Astrocyte (in vitro differentiated cells and primary cell): Measurements from ENCODE around the gene FBXO47. TPM values are rescaled to one million over a fixed set of nuclear protein-coding genes. Genes with fewer than 3 reads are reported as not detected.
"Not testable (repeated sequence)": the region's sequence is repeated elsewhere in the genome, so short reads cannot be mapped to it uniquely, and the experiment has no call there.

Experiments
- DNase-seq: peaks from one replicate; pipeline ENCODE4 v3.0.0-alpha.2; 2010; ENCODE audit warnings: low read depth
- FAIRE-seq: peaks from 2 replicates; lab custom pipeline; 2011; peaks lifted over from hg19 to GRCh38; lab: Jason Lieb, UNC
- H2AFZ ChIP-seq: 2 replicates; pipeline ENCODE4 v1.6.0; 2012; ENCODE audit warnings: low read depth, low read length, inconsistent platforms
- H3K27ac ChIP-seq: 2 replicates; pipeline ENCODE4 v1.5.1; 2011; ENCODE audit warnings: low read depth, low read length, inconsistent platforms
- H3K27me3 ChIP-seq: 2 replicates; pipeline ENCODE4 v1.6.0; 2011; ENCODE audit warnings: low read length, inconsistent platforms; ENCODE audit not compliant: insufficient read depth
- H3K36me3 ChIP-seq: 2 replicates; pipeline ENCODE4 v1.5.1; 2011; ENCODE audit warnings: low read length, inconsistent platforms; ENCODE audit not compliant: insufficient read depth
- H3K4me1 ChIP-seq: 2 replicates; pipeline ENCODE4 v1.5.1; 2011; ENCODE audit warnings: low read length, inconsistent platforms; ENCODE audit not compliant: insufficient read depth
- H3K4me2 ChIP-seq: 2 replicates; pipeline ENCODE4 v1.6.0; 2012; ENCODE audit warnings: low read length, inconsistent platforms
- H3K4me3 ChIP-seq: 2 replicates; pipeline ENCODE4 v1.5.1; 2011; ENCODE audit warnings: low read depth, mild to moderate bottlenecking, low read length, inconsistent platforms; ENCODE audit not compliant: insufficient read depth
- H3K79me2 ChIP-seq: 2 replicates; pipeline ENCODE4 v1.6.0; 2012; ENCODE audit warnings: mild to moderate bottlenecking, low read length, inconsistent platforms; ENCODE audit not compliant: insufficient read depth
- H3K9ac ChIP-seq: 2 replicates; pipeline ENCODE4 v1.6.0; 2012; ENCODE audit warnings: mild to moderate bottlenecking, low read length, inconsistent platforms
- H3K9me3 ChIP-seq: 2 replicates; pipeline ENCODE4 v1.5.1; 2012; ENCODE audit warnings: low read depth, mild to moderate bottlenecking, low read length, inconsistent platforms; ENCODE audit not compliant: insufficient read depth
- H4K20me1 ChIP-seq: 2 replicates; pipeline ENCODE4 v1.6.0; 2012; ENCODE audit warnings: low read length, inconsistent platforms; ENCODE audit not compliant: insufficient read depth
- H3K27ac Mint-ChIP-seq: one replicate; pipeline ENCODE4 v1.8.0; 2021; ENCODE audit warnings: mild to moderate bottlenecking, mixed read lengths; ENCODE audit not compliant: unreplicated experiment
- H3K27me3 Mint-ChIP-seq: one replicate; pipeline ENCODE4 v1.8.0; 2021; ENCODE audit warnings: low read depth, mixed read lengths; ENCODE audit not compliant: unreplicated experiment
- H3K36me3 Mint-ChIP-seq: one replicate; pipeline ENCODE4 v1.8.0; 2021; ENCODE audit warnings: low read depth, mixed read lengths; ENCODE audit not compliant: unreplicated experiment
- H3K4me1 Mint-ChIP-seq: one replicate; pipeline ENCODE4 v1.8.0; 2021; ENCODE audit warnings: low read depth, mixed read lengths; ENCODE audit not compliant: unreplicated experiment
- H3K4me3 Mint-ChIP-seq: one replicate; pipeline ENCODE4 v1.8.0; 2021; ENCODE audit warnings: mild to moderate bottlenecking, moderate library complexity, mixed read lengths; ENCODE audit not compliant: unreplicated experiment
- H3K9me3 Mint-ChIP-seq: one replicate; pipeline ENCODE4 v1.8.0; 2021; ENCODE audit warnings: mild to moderate bottlenecking, mixed read lengths; ENCODE audit not compliant: unreplicated experiment
- CTCF ChIP-seq: IDR thresholded peaks from 2 replicates; pipeline ENCODE4 v1.5.1; 2011; ENCODE audit warnings: low read depth, mild to moderate bottlenecking, inconsistent platforms, low read length, moderate library complexity; ENCODE audit not compliant: insufficient read depth
- EZH2 ChIP-seq: IDR thresholded peaks from 2 replicates; pipeline ENCODE4 v1.6.1; 2012; ENCODE audit warnings: mild to moderate bottlenecking, low read length, inconsistent platforms; ENCODE audit not compliant: insufficient read depth
- total RNA-seq: library from RNA; stranded (reverse); gene quantifications from 2 replicates; pipeline ENCODE4 v1.2.1, GENCODE V29; 2021

Gene FBXO47
- total RNA-seq, 1 donor from 2014 or later = not detected

GRCh38 chr17:38914741-38915638, 52.2 kb downstream of the FBXO47 start:
- Mint-ChIP-seq H3K4me1 (peaks cover 8% of the 10 kb centered on the region), H3K9me3 (peaks cover 2% of the 10 kb centered on the region), H3K27ac (no peak overlapping the region), H3K36me3 (peaks cover 29% of the 10 kb centered on the region), H3K4me3 (no peak overlapping the region), H3K27me3 (no peaks in the 10 kb centered on the region)
- H3K4me1 ChIP-seq = peaks cover 3% of the 10 kb centered on the region
- H3K27me3 ChIP-seq = no peaks in the 10 kb centered on the region
- H3K9ac ChIP-seq = no peak overlapping the region
- FAIRE-seq (no peak), DNase-seq (no peak)
- H2AFZ ChIP-seq = no peak overlapping the region
- no peak overlapping the region for H3K4me3 ChIP-seq
- H3K4me2 ChIP-seq = no peak overlapping the region
- H3K79me2 ChIP-seq = peaks cover 44% of the 10 kb centered on the region
- H4K20me1 ChIP-seq = peaks cover 93% of the 10 kb centered on the region
- TF ChIP-seq EZH2 = no peak
- no peak for TF ChIP-seq CTCF
- H3K36me3 ChIP-seq = peaks cover 30% of the 10 kb centered on the region
- H3K9me3 ChIP-seq = no peaks in the 10 kb centered on the region
- no peak overlapping the region for H3K27ac ChIP-seq

GRCh38 chr17:38912221-38912813, 54.9 kb downstream of the FBXO47 start:
- Histone ChIP-seq H3K4me1 (peaks cover 3% of the 10 kb centered on the region), H4K20me1 (peaks cover 94% of the 10 kb centered on the region), H3K27me3 (no peaks in the 10 kb centered on the region), H3K27ac (no peak overlapping the region), H3K36me3 (peaks cover 23% of the 10 kb centered on the region), H3K9ac (no peak overlapping the region), H3K4me2 (no peak overlapping the region), H3K4me3 (no peak overlapping the region), H3K79me2 (peaks cover 69% of the 10 kb centered on the region), H2AFZ (no peak overlapping the region), H3K9me3 (no peaks in the 10 kb centered on the region)
- Mint-ChIP-seq H3K36me3 (peaks cover 24% of the 10 kb centered on the region), H3K4me3 (no peak overlapping the region), H3K27me3 (no peaks in the 10 kb centered on the region), H3K9me3 (no peaks in the 10 kb centered on the region), H3K27ac (peak overlapping the region; percentile 41), H3K4me1 (peaks cover 12% of the 10 kb centered on the region)
- TF ChIP-seq CTCF (no peak), EZH2 (no peak)
- no peak for FAIRE-seq
- no peak for DNase-seq

- not testable (repeated sequence) for H3K27me3 Mint-ChIP-seq, H3K4me2 ChIP-seq, H3K27ac ChIP-seq, H3K9me3 Mint-ChIP-seq, H3K4me3 Mint-ChIP-seq, DNase-seq, H3K27me3 ChIP-seq, H3K4me3 ChIP-seq, FAIRE-seq, H3K27ac Mint-ChIP-seq, H3K9ac ChIP-seq, H2AFZ ChIP-seq, H3K9me3 ChIP-seq, H3K4me1 ChIP-seq
- Histone ChIP-seq H3K79me2 (peaks cover 70% of the 10 kb centered on the region), H4K20me1 (peaks cover 94% of the 10 kb centered on the region), H3K36me3 (peaks cover 24% of the 10 kb centered on the region)
- peaks cover 18% of the 10 kb centered on the region for H3K36me3 Mint-ChIP-seq
- H3K4me1 Mint-ChIP-seq = peaks cover 12% of the 10 kb centered on the region
Measured at GRCh38 chr17:38911731-38912081, 55.5 kb downstream of the FBXO47 start.
